Sigmoid colon (tissue), 4 donors: ENCODE measurements around the gene MAP4K1.

Source experiments
- EP300 ChIP-seq, 4 donors: sonication (generic); formaldehyde crosslinking; IDR thresholded peaks; one replicate each; pipeline ENCODE4 v1.6.1; 2017; ENCODE audit warnings: antibody characterized with exemption in 4 of 4
- POLR2A ChIP-seq, 2 donors: fragments of 450-650 bp; IDR thresholded peaks; one replicate each; pipeline ENCODE4 v1.6.1; 2016; ENCODE audit warnings: antibody characterized with exemption in 2 of 2, mild to moderate bottlenecking in 2 of 2, moderate library complexity in 2 of 2
- POLR2AphosphoS5 ChIP-seq, 4 donors: sonication (generic); formaldehyde crosslinking; IDR thresholded peaks; one replicate each; pipeline ENCODE4 v1.6.1; 2017; ENCODE audit warnings: antibody characterized with exemption in 4 of 4
- TF ChIP-seq, protein P1 (sequence below), 4 experiments: fragments of 450-650 bp in 3 of 4; fragments of 200-600 bp in 1 of 4; IDR thresholded peaks; one replicate each; pipeline ENCODE4 v1.5.1; 2016 to 2019; ENCODE audit warnings: antibody characterized with exemption in 4 of 4, mild to moderate bottlenecking in 3 of 4, moderate library complexity in 2 of 4

DNA sequence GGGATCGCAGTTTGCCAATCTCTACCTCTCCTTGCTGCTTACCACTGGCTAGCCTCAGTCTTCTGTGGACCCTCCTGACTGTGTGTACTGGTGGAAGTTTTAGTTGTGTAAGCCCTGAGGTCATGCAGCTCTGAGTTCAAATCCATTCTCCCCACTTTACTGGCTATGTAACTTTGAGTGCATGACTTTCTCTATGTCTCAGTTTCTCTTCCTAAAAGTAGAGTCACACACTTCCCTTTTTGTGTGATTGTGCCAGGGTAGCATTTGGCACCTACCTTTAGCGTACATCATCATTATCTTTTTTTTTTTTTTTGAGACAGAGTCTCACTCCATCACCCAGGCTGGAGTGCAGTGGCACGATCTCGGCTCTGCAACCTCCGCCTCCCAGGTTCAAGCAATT is 70.3 kb downstream of the MAP4K1 start:
- TF ChIP-seq POLR2A (IDR thresholded peaks at IDR 0.05) (no peak), EP300 (IDR thresholded peaks at IDR 0.05) (no peak), POLR2AphosphoS5 (IDR thresholded peaks at IDR 0.05) (no peak)
- TF ChIP-seq, protein P1, sequence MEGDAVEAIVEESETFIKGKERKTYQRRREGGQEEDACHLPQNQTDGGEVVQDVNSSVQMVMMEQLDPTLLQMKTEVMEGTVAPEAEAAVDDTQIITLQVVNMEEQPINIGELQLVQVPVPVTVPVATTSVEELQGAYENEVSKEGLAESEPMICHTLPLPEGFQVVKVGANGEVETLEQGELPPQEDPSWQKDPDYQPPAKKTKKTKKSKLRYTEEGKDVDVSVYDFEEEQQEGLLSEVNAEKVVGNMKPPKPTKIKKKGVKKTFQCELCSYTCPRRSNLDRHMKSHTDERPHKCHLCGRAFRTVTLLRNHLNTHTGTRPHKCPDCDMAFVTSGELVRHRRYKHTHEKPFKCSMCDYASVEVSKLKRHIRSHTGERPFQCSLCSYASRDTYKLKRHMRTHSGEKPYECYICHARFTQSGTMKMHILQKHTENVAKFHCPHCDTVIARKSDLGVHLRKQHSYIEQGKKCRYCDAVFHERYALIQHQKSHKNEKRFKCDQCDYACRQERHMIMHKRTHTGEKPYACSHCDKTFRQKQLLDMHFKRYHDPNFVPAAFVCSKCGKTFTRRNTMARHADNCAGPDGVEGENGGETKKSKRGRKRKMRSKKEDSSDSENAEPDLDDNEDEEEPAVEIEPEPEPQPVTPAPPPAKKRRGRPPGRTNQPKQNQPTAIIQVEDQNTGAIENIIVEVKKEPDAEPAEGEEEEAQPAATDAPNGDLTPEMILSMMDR (IDR thresholded peaks at IDR 0.05), result no peak
